OCI-LY7 (cell line): ENCODE data around the gene LIN9. TPM values are rescaled to one million over a fixed set of nuclear protein-coding genes. Genes with fewer than 3 reads are reported as not detected.

Experiments
- BruUV-seq: library from RNA; stranded (reverse); fragments of 400-500 nt; replicated peaks from 2 replicates; lab custom pipeline; 2021; lab: Mats Ljungman, UMichigan
- CTCF ChIA-PET: fragments of 300-600 bp; sonication (Branson Sonifier 250); formaldehyde crosslinking; loops from one replicate; lab custom pipeline; 2022; ENCODE audit warnings: antibody characterized with exemption; ENCODE audit not compliant: unreplicated experiment; lab: Charles Lee
- POLR2A ChIA-PET: fragments of 300-600 bp; sonication (Branson Sonifier 250); formaldehyde crosslinking; loops from one replicate; lab custom pipeline; 2022; ENCODE audit warnings: antibody characterized with exemption; lab: Charles Lee
- DNase-seq: peaks from one replicate; pipeline ENCODE4 v3.0.0-alpha.2; 2015; ENCODE audit warnings: low spot score
- H2AFZ ChIP-seq: fragments of 200-600 bp; sonication (generic), shearing (Covaris generic); 2 replicates; pipeline ENCODE4 v1.6.1; 2014; ENCODE audit warnings: mild to moderate bottlenecking, antibody characterized with exemption, low read length, moderate library complexity
- H3K27ac ChIP-seq: fragments of 200-600 bp; sonication (generic); 2 replicates; pipeline ENCODE4 v1.5.1; 2014; ENCODE audit warnings: mixed run types, low read depth, mild to moderate bottlenecking, moderate library complexity, low read length, inconsistent platforms; ENCODE audit not compliant: poor library complexity, severe bottlenecking
- H3K36me3 ChIP-seq: fragments of 200-600 bp; sonication (generic); 2 replicates; pipeline ENCODE4 v1.6.1; 2014; ENCODE audit warnings: mild to moderate bottlenecking, antibody characterized with exemption, low read length, moderate library complexity, mixed read lengths; ENCODE audit not compliant: insufficient read depth
- H3K4me1 ChIP-seq: fragments of 200-600 bp; sonication (generic); 2 replicates; pipeline ENCODE4 v1.5.1; 2014; ENCODE audit warnings: mild to moderate bottlenecking, low read length; ENCODE audit not compliant: insufficient read depth, poor library complexity, severe bottlenecking
- H3K4me2 ChIP-seq: fragments of 200-600 bp; sonication (generic); 2 replicates; pipeline ENCODE4 v1.6.1; 2014; ENCODE audit warnings: mild to moderate bottlenecking, low read length
- H3K4me3 ChIP-seq: fragments of 200-600 bp; sonication (generic); 2 replicates; pipeline ENCODE4 v1.5.1; 2014; ENCODE audit warnings: mild to moderate bottlenecking, low read depth, low read length; ENCODE audit not compliant: poor library complexity, severe bottlenecking
- H3K79me2 ChIP-seq: fragments of 200-600 bp; sonication (generic); 2 replicates; pipeline ENCODE4 v1.6.1; 2016; ENCODE audit warnings: low read depth, mild to moderate bottlenecking, low read length, moderate library complexity, mixed read lengths; ENCODE audit not compliant: insufficient read depth
- H3K9me2 ChIP-seq: fragments of 200-600 bp; sonication (generic); 2 replicates; pipeline ENCODE4 v1.6.1; 2016; ENCODE audit warnings: mild to moderate bottlenecking, low read length, mixed read lengths; ENCODE audit not compliant: insufficient read depth
- H3K9me3 ChIP-seq: fragments of 200-600 bp; sonication (generic); 2 replicates; pipeline ENCODE4 v1.6.1; 2014; ENCODE audit warnings: mild to moderate bottlenecking, mixed run types, low read length, mixed read lengths
- H4K20me1 ChIP-seq: fragments of 200-600 bp; sonication (generic); 2 replicates; pipeline ENCODE4 v1.6.1; 2014; ENCODE audit warnings: mild to moderate bottlenecking, antibody characterized with exemption, low read length, moderate library complexity, mixed read lengths; ENCODE audit not compliant: insufficient read depth
- CTCF ChIP-seq: fragments of 200-600 bp; sonication (generic); conservative IDR thresholded peaks from 2 replicates; pipeline ENCODE4 v1.5.1; 2014; ENCODE audit warnings: mild to moderate bottlenecking, antibody characterized with exemption, low read length, moderate library complexity, mixed read lengths
- EZH2phosphoT487 ChIP-seq: fragments of 200-600 bp; sonication (generic); IDR thresholded peaks from 2 replicates; pipeline ENCODE4 v1.6.1; 2018; ENCODE audit warnings: low read depth, borderline replicate concordance, mild to moderate bottlenecking, mixed run types, antibody characterized with exemption, low read length, moderate library complexity, mixed read lengths
- intact Hi-C: fragments of 100-400 bp; cut with micrococcal nuclease; formaldehyde crosslinking; loops from one replicate; pipeline ENCODE4 v1.10.0; 2022; ENCODE audit not compliant: unreplicated experiment
- total RNA-seq, 2 experiments: library from RNA; depleted of rRNA in 1 of 2; stranded (reverse); fragments of >200 nt in 1 of 2; shearing (Covaris generic) in 1 of 2; gene quantifications; 2 replicates each; pipeline ENCODE4 v1.2.3, GENCODE V29; 2014 to 2022

Gene LIN9
- total RNA-seq, 2 experiments from 2014 or later: 19.7 to 20.1 TPM

- Histone ChIP-seq H3K9me2 (no peaks in the 10 kb centered on the region), H3K9me3 (no peaks in the 10 kb centered on the region), H3K36me3 (peaks cover 40% of the 10 kb centered on the region), H3K4me3 (peak overlapping the region; percentile 82), H3K4me2 (peak overlapping the region; percentile 87), H3K27ac (peak overlapping the region; percentile 66), H3K79me2 (peaks cover 71% of the 10 kb centered on the region), H3K4me1 (peaks cover 47% of the 10 kb centered on the region), H2AFZ (no peak overlapping the region), H4K20me1 (peaks cover 30% of the 10 kb centered on the region)
- intact Hi-C loops: loop anchor here (1.0 to 5.0 kb wide), 2 partner anchors 60 to 123 kb away; partner anchors contain the start of gene H3-3A
- TF ChIP-seq EZH2phosphoT487 (no peak), CTCF (no peak)
- TSS peak; percentile 68 for BruUV-seq
- POLR2A ChIA-PET: interaction anchor here (0.5 to 3.1 kb wide), 17 partner anchors 10 to 263 kb away, joined by 3 to 13 read pairs (median 5); no protein-coding TSS in a partner anchor
- DNase-seq: peak; percentile 20
- CTCF ChIA-PET: interaction anchor here (1.0 to 2.8 kb wide), 2 partner anchors 60 to 62 kb away, joined by 4 to 14 read pairs; no protein-coding TSS in a partner anchor
These were observed 123.6 kb downstream of the LIN9 start for GRCh38 chr1:226185141-226186036.

GRCh38 chr1:226181996-226182714, 126.8 kb downstream of the LIN9 start:
- peaks cover 43% of the 10 kb centered on the region for H3K4me1 ChIP-seq
- H3K9me3 ChIP-seq: 0 out of 2 replicates have a peak, but pooled peaks cover 4% of the 10 kb centered on the region
- BruUV-seq: no TSS peak
- no peaks in the 10 kb centered on the region for H3K9me2 ChIP-seq
- peaks cover 71% of the 10 kb centered on the region for H3K36me3 ChIP-seq
- H3K4me2 ChIP-seq: peak overlapping the region; percentile 71
- CTCF ChIA-PET: interaction anchor here (1.0 to 2.1 kb wide), 5 partner anchors 18 to 57 kb away, joined by 3 to 14 read pairs (median 4); no protein-coding TSS in a partner anchor
- H3K27ac ChIP-seq: peak overlapping the region; percentile 52
- H2AFZ ChIP-seq: no peak overlapping the region
- H4K20me1 ChIP-seq: peaks cover 30% of the 10 kb centered on the region
- H3K79me2 ChIP-seq: peaks cover 100% of the 10 kb centered on the region
- DNase-seq: peak; percentile 62
- intact Hi-C loops: loop anchor here (1.0 to 2.0 kb wide), 2 partner anchors 23 to 57 kb away; no protein-coding TSS in a partner anchor
- POLR2A ChIA-PET: interaction anchor here (0.8 to 4.1 kb wide), 12 partner anchors 16 to 151 kb away, joined by 3 to 25 read pairs (median 4); no protein-coding TSS in a partner anchor
- peak overlapping the region; percentile 37 for H3K4me3 ChIP-seq
- peak; percentile 79 for TF ChIP-seq CTCF
- no peak for TF ChIP-seq EZH2phosphoT487

Other genes starting within 250 kb of the LIN9 start
- gene H3-3A, start 246.4 kb downstream of the LIN9 start, total RNA-seq (2014; rRNA removed; shearing (Covaris generic)): 365 and 416 TPM in 2 replicates
- gene H3-3A, start 246.4 kb downstream of the LIN9 start, total RNA-seq (2022): 661 and 742 TPM in 2 replicates
- gene ACBD3, start 122.4 kb downstream of the LIN9 start, total RNA-seq (2014; rRNA removed; shearing (Covaris generic)): 30.3 and 35.3 TPM in 2 replicates
- gene ACBD3, start 122.4 kb downstream of the LIN9 start, total RNA-seq (2022): 51.7 and 54.1 TPM in 2 replicates
- 0.28 and 0.82 TPM in 2 replicates for gene MIXL1, start 85.5 kb downstream of the LIN9 start, total RNA-seq (2014; rRNA removed; shearing (Covaris generic))
- gene MIXL1, start 85.5 kb downstream of the LIN9 start, total RNA-seq (2022): 2.2 and 2.7 TPM in 2 replicates
- 532 and 610 TPM in 2 replicates for gene PARP1, start 98.9 kb upstream of the LIN9 start, total RNA-seq (2014; rRNA removed; shearing (Covaris generic))
- 558 and 594 TPM in 2 replicates for gene PARP1, start 98.9 kb upstream of the LIN9 start, total RNA-seq (2022)
- not detected in 2 replicates for gene STUM, start 239.6 kb upstream of the LIN9 start, total RNA-seq (2014; rRNA removed; shearing (Covaris generic))
- gene STUM, start 239.6 kb upstream of the LIN9 start, total RNA-seq (2022): not detected in 2 replicates